Renal cortical epithelial cell (primary cell): ENCODE data around the gene SRCAP. TPM values are rescaled to one million over a fixed set of nuclear protein-coding genes. Genes with fewer than 3 reads are reported as not detected.
A peak's percentile ranks its signal among the peaks of the same experiment; 100 is the strongest.

Experiments used
- DNase-seq: peaks from one replicate; pipeline ENCODE4 v3.0.0-alpha.2; 2011; ENCODE audit warnings: low read depth
- total RNA-seq: library from RNA; depleted of rRNA; stranded (reverse); fragments of >200 nt; gene quantifications from 2 replicates; pipeline ENCODE4 v1.2.3, GENCODE V29; 2014

SRCAP gene
- 14.4 and 74.0 TPM in 2 replicates for total RNA-seq

- peak; percentile 60 for DNase-seq
Observed at GRCh38 chr16:30698816-30699614, at the start of gene SRCAP. SRCAP (plus strand) TSS chr16:30699171; CDS start chr16:30700825, 1,654 bp downstream.

GRCh38 chr16:30649725-30650368 is 49.1 kb upstream of the SRCAP start:
- no peak for DNase-seq

GRCh38 chr16:30650369-30651123 is 48.4 kb upstream of the SRCAP start, which contains the start of gene PRR14:
PRR14 (plus strand) TSS chr16:30650960; CDS start chr16:30651646, 686 bp downstream.
- DNase-seq: peak; percentile 97

- DNase-seq: peak; percentile 27
Observed at GRCh38 chr16:30651124-30652004, 47.6 kb upstream of the SRCAP start.

GRCh38 chr16:30652005-30652296 is 47.0 kb upstream of the SRCAP start:
- no peak for DNase-seq

GRCh38 chr16:30652718-30653117 is 46.3 kb upstream of the SRCAP start:
- no peak for DNase-seq

GRCh38 chr16:30654856-30655255 is 44.1 kb upstream of the SRCAP start:
- no peak for DNase-seq

- no peak for DNase-seq
Observed at GRCh38 chr16:30655815-30656347, 43.1 kb upstream of the SRCAP start.

GRCh38 chr16:30656388-30656787 is 42.6 kb upstream of the SRCAP start:
- no peak for DNase-seq

GRCh38 chr16:30656974-30657865 is 41.8 kb upstream of the SRCAP start:
- peak; percentile 34 for DNase-seq

GRCh38 chr16:30657866-30658730 is 40.9 kb upstream of the SRCAP start, which contains the start of gene FBRS:
FBRS (plus strand) TSS chr16:30658431; CDS start chr16:30659519, 1,088 bp downstream.
- peak; percentile 100 for DNase-seq

GRCh38 chr16:30658731-30659506 is 40.1 kb upstream of the SRCAP start:
- DNase-seq: peak; percentile 91

- DNase-seq: no peak
Observed at GRCh38 chr16:30659507-30660423, 39.2 kb upstream of the SRCAP start.

- peak; percentile 52 for DNase-seq
Observed at GRCh38 chr16:30660424-30661261, 38.3 kb upstream of the SRCAP start.

GRCh38 chr16:30662449-30662848 is 36.5 kb upstream of the SRCAP start:
- no peak for DNase-seq

GRCh38 chr16:30663038-30663437 is 35.9 kb upstream of the SRCAP start:
- DNase-seq: no peak
